ENCODE measurements around the gene TPM1.

GRCh38 chr15:63090887-63091286 is 48.3 kb downstream of the TPM1 start:
- TF ChIP-seq MXI1 (IDR thresholded peaks at IDR 0.05; ENCODE audit: low read depth, low read length) (no peak), CTCF (IDR thresholded peaks at IDR 0.05 in 2 of 3, conservative IDR thresholded peaks at IDR 0.05 in 1 of 3; ENCODE audit: insufficient read depth in 2 of 3, low read depth in 1 of 3, low read length in 3 of 3) (no peak), ZNF274 (IDR thresholded peaks at IDR 0.05; ENCODE audit: borderline replicate concordance, low read depth, low read length) (no peak), JUN (IDR thresholded peaks at IDR 0.05; ENCODE audit: borderline replicate concordance, low read depth, low read length) (no peak), JUN (CRISPR knock-in tag; IDR thresholded peaks at IDR 0.05; ENCODE audit: borderline replicate concordance) (no peak), KDM5B (IDR thresholded peaks at IDR 0.05; ENCODE audit: insufficient replicate concordance, low read depth, low read length) (no peak), RNF2 (IDR thresholded peaks at IDR 0.05) (no peak), GABPA (tag; conservative IDR thresholded peaks at IDR 0.05; ENCODE audit: low read depth) (no peak), POLR2A (conservative IDR thresholded peaks at IDR 0.05) (no peak), HMGXB4 (CRISPR knock-in tag; IDR thresholded peaks at IDR 0.05) (no peak)
